Activated naive CD8-positive, alpha-beta T cell treated with anti-CD3 and anti-CD28 coated beads, Interleukin-2, amount 10 ng/mL, durations not matched to agents 7 days and 5 days (primary cell): Measurements from ENCODE around the gene GRHL3. TPM values are rescaled to one million over a fixed set of nuclear protein-coding genes. Genes with fewer than 3 reads are reported as not detected.

Experiments
- ATAC-seq: fragments of 150-1000 bp; cut with Tn5 transposase; one replicate; pipeline ENCODE4 v1.10.0; 2021; ENCODE audit warnings: low read depth, moderate library complexity
- POLR2A ChIA-PET: fragments of 350-600 bp; sonication (Branson Sonifier 250); formaldehyde crosslinking; loops from one replicate; lab custom pipeline; 2021; ENCODE audit warnings: antibody characterized with exemption; lab: Charles Lee
- DNase-seq: peaks from one replicate; pipeline ENCODE4 v3.0.0; 2021
- H3K27ac Mint-ChIP-seq: one replicate; pipeline ENCODE4 v1.8.0; 2022; ENCODE audit warnings: mild to moderate bottlenecking, mixed read lengths
- H3K27me3 Mint-ChIP-seq: one replicate; pipeline ENCODE4 v1.8.0; 2022; ENCODE audit warnings: mild to moderate bottlenecking, moderate library complexity, mixed read lengths
- H3K36me3 Mint-ChIP-seq: one replicate; pipeline ENCODE4 v1.8.0; 2021; ENCODE audit warnings: mild to moderate bottlenecking, mixed read lengths
- H3K4me1 Mint-ChIP-seq: one replicate; pipeline ENCODE4 v1.8.0; 2021; ENCODE audit warnings: mixed read lengths
- H3K4me3 Mint-ChIP-seq: one replicate; pipeline ENCODE4 v1.8.0; 2022; ENCODE audit warnings: mild to moderate bottlenecking, moderate library complexity, mixed read lengths
- H3K9me3 Mint-ChIP-seq: one replicate; pipeline ENCODE4 v1.8.0; 2021; ENCODE audit warnings: mixed read lengths
- total RNA-seq, 2 experiments: library from RNA; stranded (reverse); gene quantifications; one replicate each; pipeline ENCODE4 v1.2.3, GENCODE V29; 2021

GRHL3 gene
- total RNA-seq, 2 experiments from 2014 or later = not detected

DNA sequence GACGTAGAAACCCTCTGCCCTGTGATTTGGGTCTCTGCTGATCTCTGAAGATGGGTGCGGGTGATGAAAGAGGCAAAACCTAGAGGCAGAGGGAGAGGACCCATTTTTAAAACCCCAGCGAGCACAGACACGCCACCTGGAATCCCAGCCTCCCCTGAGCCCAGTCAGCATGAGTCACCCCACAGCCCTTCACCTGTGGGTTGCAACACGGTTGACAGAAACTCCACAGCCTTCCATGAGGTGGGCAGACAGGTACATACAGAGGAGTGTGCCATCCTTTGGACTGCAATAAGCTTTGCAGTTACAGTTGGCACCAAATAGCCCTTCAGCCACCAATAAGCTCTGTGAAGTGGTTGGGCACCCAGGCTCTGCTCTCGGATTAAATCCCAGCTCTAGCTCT lies 2.1 kb upstream of the GRHL3 start:
- peaks cover 78% of the 10 kb centered on the region for H3K27me3 Mint-ChIP-seq
- H3K4me3 Mint-ChIP-seq = no peak overlapping the region
- POLR2A ChIA-PET = no interaction called here
- no peak overlapping the region for H3K27ac Mint-ChIP-seq
- DNase-seq (no peak), ATAC-seq (no peak)
- no peaks in the 10 kb centered on the region for H3K36me3 Mint-ChIP-seq
- no peaks in the 10 kb centered on the region for H3K9me3 Mint-ChIP-seq
- peaks cover 23% of the 10 kb centered on the region for H3K4me1 Mint-ChIP-seq

DNA sequence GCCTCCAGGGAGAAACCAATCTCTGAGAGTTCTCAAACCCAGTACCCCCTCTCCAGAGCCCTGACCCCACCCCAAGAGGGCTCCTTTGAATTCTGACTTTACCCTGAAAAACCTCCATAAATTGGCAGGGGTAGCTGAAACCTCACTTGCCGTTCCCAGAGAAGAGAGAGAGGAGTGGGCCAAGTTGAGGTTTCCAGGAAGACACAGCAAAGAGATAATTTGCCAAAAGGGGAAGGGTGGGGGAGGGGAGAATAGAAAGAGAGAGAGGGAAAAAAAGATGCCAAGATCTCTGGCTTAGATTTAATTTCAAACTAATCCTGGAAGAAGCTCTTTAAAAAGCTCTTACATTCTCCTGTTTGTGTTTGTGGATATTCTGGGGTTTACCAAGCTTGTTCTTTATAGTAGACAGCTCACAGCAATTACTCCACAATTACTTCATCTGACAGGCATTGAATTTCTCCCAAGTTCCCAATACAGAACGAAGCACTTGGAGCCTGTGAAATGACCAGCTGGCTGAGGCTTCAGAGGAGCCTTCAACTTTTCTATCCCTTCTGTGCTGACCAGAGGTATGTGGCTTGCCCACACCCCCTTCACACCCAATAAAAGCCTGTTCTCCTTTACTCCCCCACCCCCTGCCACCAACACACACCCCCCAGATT lies 1.1 kb upstream of the GRHL3 start:
- H3K27ac Mint-ChIP-seq = no peak overlapping the region

DNA sequence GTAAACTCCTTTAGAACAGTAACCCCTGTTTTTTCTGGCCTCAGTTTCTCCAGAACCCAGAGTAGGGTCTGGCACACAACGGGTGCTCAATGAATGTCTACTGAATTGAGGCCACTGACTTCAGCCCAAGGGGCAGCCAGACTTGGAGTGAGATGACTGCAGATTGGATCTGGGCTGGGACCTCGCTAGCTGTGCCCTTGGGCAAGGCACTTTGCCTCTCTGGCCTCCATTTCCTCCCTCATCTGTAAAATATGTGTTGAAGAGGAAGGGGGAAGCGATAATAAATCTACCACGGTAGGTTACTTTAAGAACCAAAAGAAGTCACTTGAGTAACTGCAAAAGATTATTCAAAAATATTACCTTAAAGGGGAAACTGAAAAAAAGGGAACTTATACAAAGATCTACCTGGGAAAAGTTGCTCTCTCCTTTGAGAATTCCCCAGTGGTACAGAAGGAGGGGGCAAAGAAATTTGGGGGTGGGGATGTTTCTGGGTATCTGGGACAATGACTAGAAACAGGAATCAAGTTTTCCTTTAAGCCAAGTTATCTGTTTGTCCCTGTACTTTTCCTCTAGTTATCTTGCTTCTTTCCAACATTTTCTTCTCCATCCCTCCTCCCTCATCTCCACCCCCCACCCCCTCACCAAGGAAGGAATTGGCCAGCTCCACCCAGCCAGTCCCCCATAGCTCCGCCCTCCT lies 394 bp upstream of the GRHL3 start:
- Mint-ChIP-seq H3K27me3 (peaks cover 84% of the 10 kb centered on the region), H3K36me3 (no peaks in the 10 kb centered on the region), H3K27ac (no peak overlapping the region), H3K4me1 (peaks cover 30% of the 10 kb centered on the region), H3K4me3 (no peak overlapping the region), H3K9me3 (no peaks in the 10 kb centered on the region)
- DNase-seq (no peak), ATAC-seq (no peak)
- POLR2A ChIA-PET = interaction anchor here (0.6 kb wide), 1 partner anchor 411 kb away, joined by 6 read pairs; no protein-coding TSS in a partner anchor

More for the DNA sequence above, 1.1 kb upstream of the GRHL3 start:
- ATAC-seq (no peak), DNase-seq (no peak)
- no peaks in the 10 kb centered on the region for H3K9me3 Mint-ChIP-seq
- H3K4me3 Mint-ChIP-seq = no peak overlapping the region
- POLR2A ChIA-PET = interaction anchor here (0.6 kb wide), 1 partner anchor 411 kb away, joined by 6 read pairs; no protein-coding TSS in a partner anchor
- H3K36me3 Mint-ChIP-seq = no peaks in the 10 kb centered on the region
- H3K27me3 Mint-ChIP-seq = peaks cover 82% of the 10 kb centered on the region
- H3K4me1 Mint-ChIP-seq = peaks cover 30% of the 10 kb centered on the region

DNA sequence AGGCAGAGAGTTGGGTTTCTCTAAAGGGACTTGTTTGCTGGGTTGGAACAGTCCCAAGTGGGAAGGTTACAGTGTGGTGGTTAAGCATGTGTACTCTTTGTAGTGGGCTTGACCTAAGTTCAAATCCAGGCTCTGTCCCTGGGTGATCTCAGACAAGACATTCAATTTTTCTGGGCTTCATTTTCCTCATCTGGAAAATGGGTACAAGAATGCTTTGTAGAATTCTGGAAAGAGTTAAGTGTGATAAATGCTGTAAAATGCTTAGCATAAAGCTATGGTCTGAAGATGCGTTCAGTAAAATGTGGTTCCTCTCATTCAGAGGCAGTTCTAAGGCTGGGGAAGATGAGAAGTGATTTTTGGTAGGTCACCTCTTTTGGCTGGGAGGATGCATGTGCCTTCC lies 805 bp downstream of the GRHL3 start:
- H3K4me1 Mint-ChIP-seq = peaks cover 30% of the 10 kb centered on the region
- H3K4me3 Mint-ChIP-seq = no peak overlapping the region

GRCh38 chr1:24321126-24321525 lies 2.0 kb downstream of the GRHL3 start:
- Mint-ChIP-seq H3K4me1 (peaks cover 30% of the 10 kb centered on the region), H3K9me3 (no peaks in the 10 kb centered on the region), H3K4me3 (no peak overlapping the region), H3K27ac (no peak overlapping the region), H3K27me3 (peaks cover 89% of the 10 kb centered on the region), H3K36me3 (no peaks in the 10 kb centered on the region)
- POLR2A ChIA-PET = no interaction called here
- DNase-seq (no peak), ATAC-seq (no peak)

More for the DNA sequence above, 805 bp downstream of the GRHL3 start:
- POLR2A ChIA-PET = no interaction called here
- no peak overlapping the region for H3K27ac Mint-ChIP-seq
- DNase-seq = no peak
- H3K9me3 Mint-ChIP-seq = no peaks in the 10 kb centered on the region
- no peak for ATAC-seq
- peaks cover 90% of the 10 kb centered on the region for H3K27me3 Mint-ChIP-seq
- no peaks in the 10 kb centered on the region for H3K36me3 Mint-ChIP-seq

GRCh38 chr1:24321697-24322469 lies 2.7 kb downstream of the GRHL3 start:
- Mint-ChIP-seq H3K4me1 (peaks cover 30% of the 10 kb centered on the region), H3K27ac (peak overlapping the region; percentile 8), H3K36me3 (no peaks in the 10 kb centered on the region)

GRCh38 chr1:24322470-24323177 lies 3.5 kb downstream of the GRHL3 start:
- ATAC-seq = no peak
- Mint-ChIP-seq H3K4me3 (peak overlapping the region; percentile 76), H3K9me3 (no peaks in the 10 kb centered on the region), H3K36me3 (no peaks in the 10 kb centered on the region), H3K27me3 (peaks cover 92% of the 10 kb centered on the region), H3K27ac (peak overlapping the region; percentile 8), H3K4me1 (peaks cover 30% of the 10 kb centered on the region)
- no peak for DNase-seq
- POLR2A ChIA-PET = interaction anchor here (1.1 kb wide), 1 partner anchor 318 kb away, joined by 3 read pairs; no protein-coding TSS in a partner anchor

More at GRCh38 chr1:24321697-24322469, 2.7 kb downstream of the GRHL3 start:
- Mint-ChIP-seq H3K9me3 (no peaks in the 10 kb centered on the region), H3K27me3 (peaks cover 91% of the 10 kb centered on the region), H3K4me3 (peak overlapping the region; percentile 76)
- POLR2A ChIA-PET = interaction anchor here (1.1 kb wide), 1 partner anchor 318 kb away, joined by 3 read pairs; no protein-coding TSS in a partner anchor
- ATAC-seq (peak; percentile 72), DNase-seq (peak; percentile 83)

- ATAC-seq (no peak), DNase-seq (no peak)
- H3K36me3 Mint-ChIP-seq = no peaks in the 10 kb centered on the region
- H3K4me3 Mint-ChIP-seq = no peak overlapping the region
- peaks cover 30% of the 10 kb centered on the region for H3K4me1 Mint-ChIP-seq
- no peak overlapping the region for H3K27ac Mint-ChIP-seq
- H3K9me3 Mint-ChIP-seq = no peaks in the 10 kb centered on the region
- POLR2A ChIA-PET = no interaction called here
- H3K27me3 Mint-ChIP-seq = peaks cover 92% of the 10 kb centered on the region
These were observed 4.1 kb downstream of the GRHL3 start for GRCh38 chr1:24323281-24323680.

DNA sequence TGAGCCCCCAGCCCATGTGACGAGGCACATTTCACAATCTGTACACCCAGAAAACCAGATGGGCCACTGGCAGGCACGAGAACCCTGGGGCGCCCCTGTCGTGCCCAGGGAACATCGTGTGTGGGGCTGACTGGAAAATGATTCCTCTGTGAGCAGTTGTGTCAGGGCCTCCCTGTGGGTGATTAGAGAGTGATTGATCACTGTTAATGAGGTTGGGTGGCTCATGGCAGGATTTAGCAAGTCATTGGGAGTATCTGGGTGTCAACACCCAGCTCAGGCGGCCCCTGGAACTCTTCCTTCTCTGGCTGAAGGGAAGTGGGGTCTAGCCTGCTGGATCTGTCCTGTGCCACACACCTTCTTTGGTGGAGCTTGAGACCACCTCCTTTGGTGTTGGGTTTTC lies 5.7 kb downstream of the GRHL3 start:
- POLR2A ChIA-PET = no interaction called here
- Mint-ChIP-seq H3K36me3 (no peaks in the 10 kb centered on the region), H3K4me3 (no peak overlapping the region), H3K27me3 (peaks cover 88% of the 10 kb centered on the region), H3K9me3 (no peaks in the 10 kb centered on the region), H3K4me1 (peaks cover 20% of the 10 kb centered on the region), H3K27ac (no peak overlapping the region)
- DNase-seq = no peak
- no peak for ATAC-seq

- Mint-ChIP-seq H3K27ac (no peak overlapping the region), H3K36me3 (no peaks in the 10 kb centered on the region), H3K9me3 (no peaks in the 10 kb centered on the region), H3K27me3 (peaks cover 83% of the 10 kb centered on the region), H3K4me3 (no peak overlapping the region), H3K4me1 (peaks cover 12% of the 10 kb centered on the region)
- POLR2A ChIA-PET = no interaction called here
- DNase-seq = no peak
- ATAC-seq = no peak
These were observed 6.7 kb downstream of the GRHL3 start for GRCh38 chr1:24325587-24326449.

DNA sequence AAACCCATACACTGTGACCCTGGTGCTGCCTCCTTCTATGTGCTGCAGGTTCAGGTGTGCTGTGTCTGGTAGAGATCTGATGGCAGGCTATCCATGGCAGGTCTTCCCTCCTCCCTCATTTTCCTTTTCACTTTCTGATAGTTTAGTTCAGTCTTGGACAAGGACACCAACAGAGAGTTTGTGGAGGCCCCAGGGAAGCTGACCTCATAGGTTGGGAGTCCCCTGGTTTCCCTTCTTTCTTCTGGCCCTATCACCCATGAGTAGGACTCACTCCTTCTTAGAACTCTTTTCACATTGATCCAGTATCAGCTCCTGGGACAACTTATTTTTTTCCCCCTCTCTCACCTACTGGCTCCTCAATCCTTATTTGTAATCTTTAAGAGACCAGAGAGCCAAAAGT lies 8.3 kb downstream of the GRHL3 start:
- no peak for DNase-seq
- H3K9me3 Mint-ChIP-seq = no peaks in the 10 kb centered on the region
- no peak overlapping the region for H3K4me3 Mint-ChIP-seq
- H3K4me1 Mint-ChIP-seq = peaks cover 4% of the 10 kb centered on the region
- ATAC-seq = no peak
- POLR2A ChIA-PET = no interaction called here
- no peak overlapping the region for H3K27ac Mint-ChIP-seq
- H3K36me3 Mint-ChIP-seq = no peaks in the 10 kb centered on the region
- H3K27me3 Mint-ChIP-seq = peaks cover 84% of the 10 kb centered on the region

- Mint-ChIP-seq H3K27ac (no peak overlapping the region), H3K36me3 (no peaks in the 10 kb centered on the region), H3K4me1 (peaks cover under 1% of the 10 kb centered on the region), H3K4me3 (no peak overlapping the region), H3K27me3 (peaks cover 80% of the 10 kb centered on the region), H3K9me3 (no peaks in the 10 kb centered on the region)
- DNase-seq (no peak), ATAC-seq (no peak)
- POLR2A ChIA-PET = no interaction called here
These were observed 8.7 kb downstream of the GRHL3 start for GRCh38 chr1:24327891-24328290.
